CD4-positive, alpha-beta T cell treated with Interleukin-15 for 1 hour (primary cell): Measurements from ENCODE around the gene ANKFN1.

ENCODE experiments used
- DNase-seq: peaks from one replicate; pipeline ENCODE4 v3.0.0-alpha.2; 2020

The ANKFN1 gene

GRCh38 chr17:56291226-56291805 lies 138.0 kb downstream of the ANKFN1 start:
- DNase-seq, result no peak

DNA sequence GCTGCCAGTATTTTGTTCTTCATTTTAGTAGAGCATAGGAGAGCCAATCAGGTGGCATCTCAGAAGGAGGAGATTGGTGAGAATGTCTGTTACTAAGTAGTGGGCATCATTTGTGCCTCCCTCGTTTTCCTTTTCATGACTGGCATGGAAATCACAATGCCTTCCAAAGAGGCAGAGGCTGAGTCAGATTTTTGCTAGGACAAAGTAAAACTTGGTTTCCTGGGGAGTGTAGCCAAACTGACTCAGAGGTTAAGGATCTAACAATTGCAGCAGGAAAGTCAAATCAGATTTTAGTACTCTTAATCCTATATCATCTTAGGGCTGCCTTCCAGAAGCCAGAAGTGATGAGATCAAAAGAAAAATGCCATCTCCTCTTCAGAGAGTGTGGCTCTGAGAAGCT lies 138.7 kb downstream of the ANKFN1 start:
- no peak for DNase-seq

DNA sequence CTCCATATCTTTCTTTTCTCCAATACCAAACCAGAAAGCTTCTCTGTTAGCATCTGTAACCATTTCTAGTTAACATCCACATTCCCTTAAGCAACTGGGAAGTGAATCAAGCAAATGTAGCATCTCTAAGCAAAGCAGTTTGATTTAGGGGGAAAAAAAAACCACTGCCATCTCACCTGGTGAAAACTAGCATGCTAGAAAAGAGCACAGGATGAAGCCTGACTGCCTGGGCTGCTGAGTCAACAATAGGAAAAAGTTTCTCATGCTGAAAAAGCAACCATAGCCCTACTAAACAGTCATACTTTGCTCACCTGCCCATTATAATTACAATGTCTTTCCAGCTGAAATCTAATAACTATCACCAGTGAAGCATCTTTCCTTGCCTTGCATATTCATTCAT lies 139.3 kb downstream of the ANKFN1 start:
- no peak for DNase-seq

- DNase-seq, result no peak
These were observed 143.9 kb downstream of the ANKFN1 start for GRCh38 chr17:56297184-56297583.

DNA sequence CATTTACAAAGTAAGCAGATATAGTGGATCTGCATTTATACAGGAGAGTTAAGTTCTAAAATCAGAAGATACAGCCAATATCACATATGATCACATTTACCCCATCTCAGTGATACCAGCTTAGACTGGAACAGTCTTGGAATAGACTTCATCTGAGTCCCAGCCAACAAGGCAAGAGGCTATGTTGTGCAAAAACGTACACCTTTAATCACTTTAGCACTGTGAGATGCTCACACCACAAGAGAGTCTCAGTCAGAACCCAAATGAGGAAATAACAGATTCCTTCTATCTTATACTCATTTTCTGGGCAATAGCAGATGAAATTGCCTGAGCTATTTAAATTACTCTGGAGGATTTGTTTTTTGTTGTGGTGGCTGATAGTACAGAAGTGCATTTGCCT lies 145.6 kb downstream of the ANKFN1 start:
- DNase-seq, result no peak

DNA sequence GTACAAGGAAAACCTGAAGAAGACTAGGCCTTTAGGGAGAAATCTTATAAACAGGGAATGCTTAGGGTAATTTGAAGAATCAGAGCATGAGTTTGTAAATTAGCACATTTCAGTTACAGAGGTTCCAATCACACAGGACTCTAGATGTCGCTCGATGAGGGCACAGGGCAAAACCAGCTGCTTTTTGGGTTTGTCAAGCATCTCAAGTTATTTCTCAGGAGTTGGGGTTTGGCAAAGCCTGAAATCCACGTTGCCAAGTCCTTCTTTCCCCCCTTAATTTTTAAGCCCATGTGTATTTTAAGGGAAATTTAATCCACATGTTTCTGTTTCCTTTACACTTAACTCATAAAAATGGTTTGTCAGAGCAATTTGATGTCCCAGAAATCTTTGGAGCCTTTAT lies 146.9 kb downstream of the ANKFN1 start:
- no peak for DNase-seq

- DNase-seq, result no peak
These were observed 151.7 kb downstream of the ANKFN1 start for GRCh38 chr17:56305007-56305406.

DNA sequence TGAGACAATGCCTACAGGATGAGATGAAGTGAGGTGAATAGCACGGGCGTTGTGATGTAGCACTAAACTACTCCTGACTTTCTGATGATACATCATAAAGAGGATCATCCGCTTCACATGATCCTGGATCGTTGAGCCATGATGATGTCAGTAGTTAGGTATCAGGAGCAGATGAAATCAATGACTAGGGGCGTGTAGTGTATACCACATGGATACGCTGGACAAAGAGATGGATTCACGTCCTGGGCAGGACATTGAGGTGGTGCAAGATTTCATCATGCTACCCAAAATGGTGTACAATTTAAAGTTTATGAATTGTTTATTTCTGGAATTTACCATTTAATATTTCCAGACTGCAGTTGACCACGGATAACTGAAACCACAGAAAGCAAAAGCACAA lies 156.6 kb downstream of the ANKFN1 start:
- DNase-seq, result no peak

GRCh38 chr17:56310782-56311181 lies 157.5 kb downstream of the ANKFN1 start:
- no peak for DNase-seq

GRCh38 chr17:56313201-56313600 lies 159.9 kb downstream of the ANKFN1 start:
- peak; percentile 23 for DNase-seq

DNA sequence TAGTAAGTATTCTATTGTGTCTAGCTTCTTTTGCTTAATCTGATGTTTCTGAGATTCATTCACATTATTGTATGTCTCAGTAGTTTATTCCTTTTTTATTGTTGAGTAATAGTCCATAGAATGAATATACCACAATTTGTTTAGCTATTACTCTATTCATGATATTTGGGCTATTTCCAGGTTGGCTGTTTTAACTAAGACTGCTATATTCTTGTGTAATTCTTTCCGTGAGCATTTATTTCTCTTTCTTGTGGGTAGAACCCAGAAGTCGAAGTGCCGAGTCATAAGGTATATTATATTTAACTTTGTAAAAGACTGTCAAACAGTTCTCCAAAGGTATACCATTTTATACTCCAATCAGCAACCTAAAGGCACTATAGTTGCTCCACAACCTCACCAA lies 160.8 kb downstream of the ANKFN1 start:
- no peak for DNase-seq

DNA sequence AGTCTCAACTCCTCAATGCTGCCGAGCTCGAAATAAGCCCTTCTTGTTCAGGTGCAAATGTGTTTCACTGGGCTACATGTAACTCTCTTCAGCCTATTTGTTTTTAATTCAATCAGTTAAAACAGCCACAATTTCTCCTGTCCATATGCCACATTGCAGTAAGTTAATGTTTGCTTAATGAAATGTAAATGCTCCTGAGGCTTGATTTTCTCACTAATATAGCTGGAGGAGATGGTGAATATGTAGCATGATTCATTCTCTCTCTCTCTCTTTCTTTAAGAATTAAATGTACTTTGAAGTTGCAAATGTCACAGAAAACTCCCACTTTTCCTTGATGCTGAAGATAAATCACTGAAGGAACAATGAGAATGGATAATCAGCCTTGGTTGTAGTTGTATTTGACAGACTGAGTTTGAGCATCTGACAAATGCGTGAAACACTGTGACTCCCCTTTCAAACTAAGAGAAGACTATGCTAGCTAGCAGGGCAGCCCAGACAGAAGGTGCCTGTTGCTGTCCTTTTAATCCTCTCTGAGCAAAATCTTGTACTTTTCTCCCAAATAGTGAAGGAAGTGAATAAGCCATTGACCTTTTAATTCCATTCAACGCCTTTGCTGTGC lies 161.8 kb downstream of the ANKFN1 start:
- DNase-seq, result no peak

DNA sequence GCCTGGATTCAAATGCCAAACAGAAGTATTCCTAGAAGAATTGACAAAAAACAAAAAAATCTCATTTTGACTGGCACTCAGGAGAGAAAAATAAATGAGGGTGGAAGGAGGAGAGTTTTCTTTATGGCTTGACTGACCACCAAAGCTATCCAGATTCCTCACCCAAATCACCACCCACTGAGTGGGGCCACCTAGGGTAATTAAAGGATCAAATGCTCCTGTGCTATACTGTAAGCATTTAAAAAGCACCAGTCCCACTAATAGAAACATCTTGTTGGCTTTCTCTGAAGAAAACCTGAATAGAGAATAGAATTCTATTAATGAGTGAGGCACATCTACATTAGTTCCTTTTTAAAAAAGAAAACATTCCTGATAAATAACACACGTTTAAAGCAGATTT lies 163.3 kb downstream of the ANKFN1 start:
- DNase-seq, result no peak

DNA sequence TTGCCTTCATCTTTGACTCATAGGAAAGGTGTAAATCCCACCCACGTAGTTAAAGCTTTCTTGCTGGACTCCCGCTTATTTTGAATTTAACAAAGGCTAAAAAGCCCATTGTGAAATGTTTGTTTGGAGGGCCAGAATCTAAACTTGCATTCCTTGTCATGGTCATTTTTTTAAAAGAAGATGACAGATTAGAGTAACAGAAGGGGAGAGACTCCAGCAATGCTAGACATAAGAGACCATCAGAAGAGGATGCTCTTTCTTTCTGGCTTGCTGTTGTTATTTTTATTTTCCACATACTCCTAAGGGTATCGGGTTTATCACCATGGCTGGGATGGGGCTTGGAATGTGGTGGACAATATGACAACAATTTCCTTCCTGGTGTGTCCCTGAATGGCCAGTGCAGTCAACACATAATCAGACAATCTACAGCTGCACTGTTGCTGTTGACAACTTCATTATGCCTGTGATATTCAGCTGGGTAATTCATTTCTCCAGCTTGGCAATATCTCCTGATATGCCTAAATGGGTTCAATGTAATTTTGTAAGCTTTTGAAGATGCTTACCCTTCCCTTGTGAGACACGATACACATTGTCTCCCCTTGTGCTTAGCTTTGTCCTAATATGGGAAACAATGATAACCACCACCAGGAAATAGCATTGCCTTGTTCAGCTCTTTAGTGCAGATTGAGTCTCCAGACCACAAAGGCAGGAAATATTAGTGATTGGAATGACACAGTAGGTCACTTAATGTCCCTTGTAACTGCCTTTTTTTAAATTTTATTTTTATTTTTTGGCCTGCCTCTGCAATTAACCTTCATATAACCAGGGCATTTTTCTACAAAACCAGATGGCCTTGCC lies 164.3 kb downstream of the ANKFN1 start:
- DNase-seq, result no peak

- DNase-seq, result no peak
These were observed 166.3 kb downstream of the ANKFN1 start for GRCh38 chr17:56319531-56319930.

GRCh38 chr17:56320443-56320842 lies 167.2 kb downstream of the ANKFN1 start:
- DNase-seq, result no peak

- no peak for DNase-seq
These were observed 169.7 kb downstream of the ANKFN1 start for GRCh38 chr17:56322991-56323390.

DNA sequence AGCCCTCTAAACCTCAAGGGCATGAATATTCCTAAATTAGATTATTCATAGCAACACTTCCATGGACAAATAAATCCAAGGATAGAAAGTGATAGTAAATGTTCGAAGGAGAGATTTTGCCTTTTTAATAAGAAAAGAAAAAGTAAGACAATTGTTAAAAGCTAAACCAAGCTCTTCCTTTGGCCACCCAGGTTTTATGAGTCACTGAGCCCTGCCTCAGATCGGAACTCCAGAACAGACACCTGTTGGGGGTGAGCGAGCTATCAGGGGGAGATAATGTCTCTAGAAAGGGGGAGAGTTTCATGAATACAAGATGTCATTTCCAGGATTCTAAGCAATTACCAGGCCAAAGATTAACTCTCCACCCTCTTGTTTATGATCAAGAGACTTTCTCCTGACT lies 171.4 kb downstream of the ANKFN1 start:
- no peak for DNase-seq

- DNase-seq, result no peak
These were observed 172.2 kb downstream of the ANKFN1 start for GRCh38 chr17:56325313-56326000.

DNA sequence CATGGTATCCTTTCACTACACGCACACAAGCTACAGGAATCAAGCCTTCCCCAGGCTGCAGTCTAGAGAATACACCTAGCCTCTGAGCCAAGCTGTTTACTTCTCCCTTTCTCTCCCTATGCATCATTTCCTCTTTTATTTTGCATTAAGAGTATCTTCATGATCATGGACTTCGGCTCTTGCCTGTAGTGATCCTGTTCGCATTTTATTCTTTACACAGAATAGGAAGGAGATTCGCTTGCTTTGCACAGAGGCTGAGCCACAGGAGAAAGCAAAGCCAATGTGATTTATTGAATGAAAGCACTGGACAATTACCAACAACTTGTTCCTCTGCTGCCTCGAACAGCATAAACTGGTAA lies 172.7 kb downstream of the ANKFN1 start:
- DNase-seq, result no peak

DNA sequence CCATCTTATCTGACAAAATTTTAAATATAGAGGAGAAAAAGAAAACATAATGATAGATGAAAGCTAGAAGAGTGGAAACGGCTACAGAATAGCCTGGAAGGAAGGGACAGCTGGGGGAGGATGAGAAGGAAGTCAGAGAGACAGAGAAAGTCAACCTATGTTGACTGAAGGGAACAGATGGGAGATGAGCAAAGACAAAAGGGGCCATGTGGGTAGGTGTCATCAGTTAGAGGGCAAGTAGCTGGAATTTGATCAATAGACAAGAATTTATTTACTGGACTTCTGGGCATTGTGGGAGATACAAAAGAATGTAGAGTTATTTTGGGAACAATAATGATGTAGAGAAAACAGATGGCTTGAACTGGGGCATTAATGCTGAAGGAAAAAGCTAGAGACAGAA lies 194.4 kb downstream of the ANKFN1 start:
- no peak for DNase-seq

DNA sequence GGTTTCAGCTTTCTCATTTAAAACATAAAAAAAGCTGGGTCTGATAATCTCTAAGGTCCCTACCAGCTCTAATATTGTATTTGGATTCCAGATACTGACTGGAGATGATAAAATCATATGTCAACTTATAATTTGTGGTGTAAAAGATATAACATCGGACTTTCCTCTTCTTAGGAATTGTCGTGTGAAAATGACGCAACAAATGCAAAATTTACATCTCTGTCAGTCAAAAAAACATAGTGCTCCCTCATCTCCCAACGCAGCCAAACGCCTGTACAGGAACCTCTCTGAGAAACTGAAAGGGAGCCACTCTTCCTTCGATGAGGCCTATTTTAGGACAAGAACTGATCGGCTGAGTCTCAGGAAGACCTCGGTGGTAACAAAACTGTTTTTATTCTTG lies 197.3 kb downstream of the ANKFN1 start:
- DNase-seq, result no peak

DNA sequence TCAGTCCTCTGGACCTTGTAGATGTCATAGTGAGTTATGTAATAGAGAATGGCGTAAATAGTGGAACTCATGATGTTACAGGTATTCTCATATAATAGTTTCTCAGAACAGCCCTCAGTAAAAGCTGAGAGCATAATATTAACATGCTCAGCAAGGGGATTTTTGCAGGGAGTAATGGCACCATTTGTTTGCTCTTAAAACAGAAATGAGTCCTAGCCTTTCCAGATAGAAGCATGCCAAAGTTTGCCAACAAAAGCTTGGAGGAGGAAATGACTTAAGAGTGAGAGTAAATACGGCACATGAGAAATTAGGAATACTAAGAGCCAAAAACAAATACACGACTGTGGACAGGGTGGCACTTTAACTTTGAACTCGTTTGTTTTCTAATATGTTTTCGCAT lies 198.4 kb downstream of the ANKFN1 start:
- DNase-seq, result no peak

GRCh38 chr17:56358651-56359050 lies 205.4 kb downstream of the ANKFN1 start:
- no peak for DNase-seq
